Activated CD8-positive, alpha-beta memory T cell treated with anti-CD3 and anti-CD28 coated beads for 36 hours (primary cell): ENCODE data around the gene NRM. TPM values are rescaled to one million over a fixed set of nuclear protein-coding genes. Genes with fewer than 3 reads are reported as not detected.

Experiments
- CTCF ChIA-PET: fragments of 350-600 bp; sonication (Branson Sonifier 250); formaldehyde crosslinking; loops from one replicate; lab custom pipeline; 2021; ENCODE audit warnings: antibody characterized with exemption; lab: Charles Lee
- POLR2A ChIA-PET: fragments of 350-600 bp; sonication (Branson Sonifier 250); formaldehyde crosslinking; loops from one replicate; lab custom pipeline; 2021; ENCODE audit warnings: antibody characterized with exemption; lab: Charles Lee
- total RNA-seq, 2 experiments: library from RNA; stranded (reverse); gene quantifications; one replicate each; pipeline ENCODE4 v1.2.3, GENCODE V29; 2021

The NRM gene
- total RNA-seq, 2 experiments from 2014 or later = 26.9 to 27.1 TPM

DNA sequence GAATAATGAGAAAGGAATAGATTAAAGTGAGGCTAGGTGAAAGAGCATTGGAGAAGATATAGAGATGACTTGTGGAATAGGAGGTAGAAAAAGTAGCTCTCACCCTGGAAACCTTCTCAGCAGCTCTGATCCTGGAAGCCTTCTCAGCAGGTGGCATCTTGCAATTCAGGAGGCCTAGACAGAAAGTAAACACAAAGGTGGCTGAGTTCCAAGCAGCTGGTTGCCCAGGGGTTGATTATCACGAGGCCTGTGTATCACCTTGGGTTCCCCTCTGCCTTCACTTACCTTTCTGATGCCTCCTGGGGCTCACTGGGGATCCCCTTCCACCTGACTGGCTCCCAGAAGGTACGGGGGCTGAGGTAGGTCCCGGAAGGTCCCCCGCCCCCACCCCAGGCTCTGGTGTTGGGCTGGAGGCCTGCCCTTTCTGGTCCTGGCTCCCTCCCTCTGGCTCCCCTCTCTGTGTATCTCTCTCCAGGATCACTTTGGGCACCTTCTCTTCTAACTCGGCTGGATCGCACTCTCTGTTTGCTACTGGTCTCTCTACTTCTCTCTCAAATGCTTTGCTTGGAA lies 16.6 kb upstream of the NRM start:
- POLR2A ChIA-PET = no interaction called here
- CTCF ChIA-PET = interaction anchor here (0.6 kb wide), 1 partner anchor 26 kb away, joined by 3 read pairs; no protein-coding TSS in a partner anchor

DNA sequence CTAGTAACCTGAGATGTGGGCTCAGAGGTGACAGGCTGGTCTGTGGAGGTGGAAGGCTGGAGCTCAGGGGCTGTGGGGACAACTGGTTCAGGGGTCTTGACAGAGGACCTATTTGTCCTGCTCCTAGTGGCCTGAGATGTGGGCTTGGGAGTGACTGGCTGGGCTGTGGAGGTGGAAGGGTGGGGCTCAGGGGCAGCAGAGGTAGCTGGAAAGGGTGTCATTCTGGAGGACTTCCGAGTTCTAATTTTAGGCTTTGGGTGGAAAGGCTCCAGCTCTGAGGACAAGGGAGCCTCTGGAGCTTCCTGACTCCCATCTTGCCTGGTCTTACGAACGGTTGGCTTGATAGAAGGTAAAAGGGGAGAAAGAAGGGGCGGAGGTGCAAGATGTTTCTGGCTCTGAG lies 14.8 kb upstream of the NRM start:
- CTCF ChIA-PET = interaction anchor here (1.2 kb wide), 1 partner anchor 14 kb away, joined by 3 read pairs; no protein-coding TSS in a partner anchor
- POLR2A ChIA-PET = no interaction called here

DNA sequence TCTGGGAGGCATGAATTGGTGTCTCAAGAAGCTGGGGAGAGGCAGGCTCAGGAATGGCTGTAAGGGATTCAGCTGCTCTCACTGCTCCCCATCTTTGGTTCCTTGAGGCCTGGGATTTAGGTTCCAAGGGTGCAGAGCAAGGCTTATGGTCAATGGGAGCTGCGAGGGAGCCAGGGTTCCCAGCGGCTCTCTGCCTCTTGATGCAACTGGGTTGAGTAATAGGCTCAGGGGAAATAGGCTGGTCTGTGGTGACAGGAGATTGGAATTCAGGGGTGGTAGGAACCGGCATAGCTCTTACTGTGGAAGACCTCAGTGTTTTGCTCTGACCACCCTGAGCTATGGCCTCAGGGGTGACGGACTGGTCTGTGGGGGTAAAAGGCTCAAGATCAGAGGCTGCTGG lies 13.0 kb upstream of the NRM start:
- POLR2A ChIA-PET = interaction anchor here (0.6 kb wide), 1 partner anchor 27 kb away, joined by 6 read pairs; no protein-coding TSS in a partner anchor
- CTCF ChIA-PET = interaction anchor here (1.1 kb wide), 1 partner anchor 118 kb away, joined by 3 read pairs; no protein-coding TSS in a partner anchor

DNA sequence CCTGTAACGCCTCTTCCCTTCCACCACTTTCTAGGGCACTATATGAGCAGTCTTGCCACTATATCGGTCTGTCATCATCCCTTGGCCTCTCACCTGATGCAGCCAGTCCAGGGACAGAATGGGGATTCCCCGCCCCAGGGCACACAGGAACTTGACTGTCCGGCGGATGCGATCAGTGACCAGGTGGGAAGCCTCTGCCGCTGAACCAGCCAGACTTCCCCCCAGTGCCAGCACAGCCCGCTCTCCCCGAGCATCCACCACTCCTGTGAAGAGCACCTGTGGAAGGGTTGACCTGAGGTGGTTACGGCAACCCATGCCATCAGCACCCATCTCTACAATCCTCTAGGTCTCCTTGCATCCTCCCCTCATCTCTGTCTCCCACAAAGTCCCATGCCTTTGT lies 12.2 kb upstream of the NRM start:
- CTCF ChIA-PET = no interaction called here
- POLR2A ChIA-PET = interaction anchor here (0.6 kb wide), 1 partner anchor 28 kb away, joined by 6 read pairs; no protein-coding TSS in a partner anchor

DNA sequence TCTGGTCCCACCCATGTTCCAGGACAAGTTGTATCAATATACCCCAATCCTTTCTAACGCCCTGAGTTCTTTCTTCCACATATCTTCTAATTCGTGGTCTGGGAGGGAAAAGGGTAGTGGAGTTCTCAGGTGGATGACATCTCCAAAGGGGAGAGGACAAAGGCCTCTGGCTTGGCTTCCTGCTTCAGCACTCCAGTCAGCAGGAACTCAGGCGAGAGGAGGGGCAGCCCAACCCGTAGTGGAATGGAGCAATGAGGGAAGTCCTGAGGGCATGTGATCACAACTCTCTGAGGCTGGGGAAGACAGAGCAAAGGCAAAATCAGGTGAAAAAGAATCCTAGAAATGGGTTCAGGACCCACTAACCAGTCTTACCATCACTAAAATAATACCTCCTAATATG lies 9.6 kb upstream of the NRM start:
- CTCF ChIA-PET = no interaction called here
- POLR2A ChIA-PET = no interaction called here

DNA sequence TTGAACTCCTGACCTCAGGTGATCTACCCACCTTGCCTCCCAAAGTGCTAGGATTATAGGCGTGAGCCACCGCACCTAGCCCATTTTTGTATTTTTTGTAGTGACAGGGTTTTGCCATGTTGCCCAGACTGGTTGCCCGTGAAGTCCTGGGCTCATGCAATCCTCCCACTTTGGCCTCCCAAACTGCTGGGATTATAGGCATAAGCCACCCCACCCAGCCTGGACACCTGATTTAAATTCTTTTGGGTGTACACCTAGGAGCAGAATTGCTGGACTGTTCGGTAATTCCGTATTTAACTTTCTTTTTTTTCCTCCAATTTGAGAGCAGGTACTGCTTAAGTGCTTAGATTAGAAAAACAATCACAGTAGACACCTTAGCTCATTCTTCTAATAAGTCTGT lies 5.6 kb upstream of the NRM start:
- ChIA-PET CTCF (no interaction called here), POLR2A (interaction anchor here (0.7 kb wide), 1 partner anchor 9 kb away, joined by 4 read pairs; no protein-coding TSS in a partner anchor)

DNA sequence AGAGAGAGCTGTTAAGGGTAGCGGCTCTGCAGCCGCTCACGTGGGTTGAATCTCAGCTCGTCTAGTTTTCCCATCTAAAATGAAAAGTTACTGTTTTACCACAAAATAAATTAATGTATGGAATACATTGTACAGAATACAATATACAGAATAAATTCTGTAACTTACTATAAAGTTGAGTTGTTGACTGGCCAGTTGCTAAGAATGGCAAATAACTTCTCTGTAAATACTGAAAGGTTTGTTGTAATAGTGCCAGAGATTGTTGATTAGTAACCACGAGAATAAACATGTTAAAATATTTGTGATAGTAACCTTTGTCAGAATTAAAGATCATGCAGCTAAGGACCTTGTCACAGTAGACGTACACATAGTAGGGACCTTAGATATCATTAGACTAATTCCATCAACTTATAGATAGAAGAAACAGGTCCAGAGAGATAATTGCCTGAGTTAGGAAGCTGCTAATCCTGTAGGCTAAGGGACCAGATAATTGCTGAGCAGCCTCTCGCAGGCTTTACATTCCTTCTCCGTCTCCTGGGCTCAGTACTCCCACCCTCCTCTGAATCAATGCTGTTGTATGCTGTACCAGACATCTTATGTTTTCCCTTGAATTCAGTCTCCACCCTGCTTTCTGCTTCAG lies 544 bp upstream of the NRM start:
- POLR2A ChIA-PET = interaction anchor here (0.7 to 1.4 kb wide), 2 partner anchors 12 to 26 kb away, joined by 3 to 5 read pairs; partner anchors contain the start of gene MDC1

DNA sequence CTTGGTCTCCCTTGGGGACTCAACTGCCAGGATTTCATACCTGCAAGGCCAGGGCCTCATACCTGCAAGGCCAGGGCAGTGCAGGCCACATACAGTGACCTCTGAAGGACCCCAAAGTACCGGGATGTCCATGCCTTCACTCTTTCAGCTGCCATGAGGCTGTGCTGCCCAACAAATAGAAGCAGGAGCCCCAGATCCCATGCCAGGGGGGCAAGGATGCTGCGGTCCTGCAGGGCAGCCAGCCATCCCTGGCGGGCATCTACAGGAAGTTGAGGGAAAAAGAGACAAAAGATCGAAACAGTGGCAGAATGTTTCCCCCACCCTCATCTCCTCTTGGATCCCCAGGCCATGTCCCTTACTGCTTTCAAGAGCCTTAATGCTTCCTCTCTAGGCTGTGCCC lies 799 bp downstream of the NRM start:
- ChIA-PET POLR2A (interaction anchor here (1.2 kb wide), 1 partner anchor 32 kb away, joined by 5 read pairs; no protein-coding TSS in a partner anchor), CTCF (interaction anchor here (1.0 to 3.8 kb wide), 2 partner anchors 11 to 28 kb away, joined by 3 to 22 read pairs; partner anchors contain the start of gene MDC1)

More for the DNA sequence above, 544 bp upstream of the NRM start:
- CTCF ChIA-PET = interaction anchor here (0.6 to 1.2 kb wide), 3 partner anchors 14 to 104 kb away, joined by 3 read pairs; no protein-coding TSS in a partner anchor

DNA sequence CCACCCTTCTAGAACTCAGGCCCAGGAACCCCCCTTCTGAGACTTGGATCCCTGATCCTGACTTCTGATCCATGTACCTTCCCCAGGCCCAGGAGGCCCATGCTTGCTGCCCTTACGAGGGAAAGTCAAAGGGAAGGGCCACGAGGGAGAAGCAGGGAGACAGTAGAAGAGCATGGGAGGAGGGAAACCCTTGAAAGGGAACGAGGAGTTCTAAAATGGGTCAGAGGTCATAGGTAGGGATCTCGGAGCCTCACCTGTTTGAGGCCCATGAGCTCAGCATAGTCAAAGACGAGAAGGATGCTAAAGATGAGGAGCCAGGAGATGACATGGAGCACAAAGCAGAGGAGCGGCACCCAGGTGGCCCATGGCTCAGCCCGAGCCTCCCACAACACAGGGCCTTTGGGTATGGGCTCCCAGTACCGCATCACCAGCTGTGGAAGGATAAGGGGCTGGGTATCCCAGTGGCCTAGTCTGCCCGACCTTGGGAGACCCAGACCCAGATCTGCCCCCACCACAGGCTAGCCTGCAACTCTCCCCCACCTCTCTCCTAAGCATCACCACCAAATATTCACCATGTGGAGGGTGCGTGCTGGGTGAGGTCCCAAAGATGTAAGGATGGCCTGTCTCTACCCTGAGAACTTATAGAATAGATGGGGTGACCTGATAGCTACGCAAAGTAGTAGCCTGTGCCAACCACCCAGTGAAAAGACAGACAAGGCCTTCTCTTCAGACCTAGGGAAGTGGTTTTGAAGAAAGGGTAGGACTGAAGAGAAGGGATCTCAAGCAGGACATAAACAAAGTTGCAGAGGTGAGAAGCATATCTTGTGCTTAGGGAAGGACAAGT lies 1.5 kb downstream of the NRM start:
- POLR2A ChIA-PET = interaction anchor here (1.1 to 1.2 kb wide), 2 partner anchors 9 to 33 kb away, joined by 5 to 7 read pairs; no protein-coding TSS in a partner anchor
- CTCF ChIA-PET = interaction anchor here (1.6 to 3.8 kb wide), 4 partner anchors 10 to 42 kb away, joined by 3 to 22 read pairs (median 10); partner anchors contain the start of gene MDC1

DNA sequence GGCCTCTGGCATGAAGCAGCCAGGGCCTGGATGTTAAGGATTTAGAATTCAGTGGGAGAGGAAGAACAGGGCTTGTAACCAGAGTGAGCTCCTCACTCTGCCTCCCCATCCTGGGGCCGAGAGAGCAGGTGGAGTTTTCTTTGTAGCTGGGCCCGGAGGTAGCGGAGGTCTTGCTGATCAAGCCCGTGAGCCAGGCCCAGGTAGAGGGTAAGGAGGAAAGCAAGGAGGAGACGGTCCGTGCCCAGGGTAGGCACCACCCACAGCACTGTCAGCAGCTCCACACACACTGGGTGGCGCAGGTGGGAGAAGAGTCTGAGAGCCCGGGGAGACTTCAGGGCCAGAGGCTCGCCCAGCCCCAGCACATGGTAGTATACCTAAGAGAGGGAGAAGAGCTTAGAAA lies 2.2 kb downstream of the NRM start:
- ChIA-PET CTCF (interaction anchor here (0.7 to 3.8 kb wide), 5 partner anchors 10 to 43 kb away, joined by 3 to 22 read pairs (median 8); partner anchors contain the start of gene MDC1), POLR2A (interaction anchor here (1.1 to 1.2 kb wide), 3 partner anchors 8 to 33 kb away, joined by 3 to 7 read pairs (median 3); partner anchors contain the start of gene DHX16)

DNA sequence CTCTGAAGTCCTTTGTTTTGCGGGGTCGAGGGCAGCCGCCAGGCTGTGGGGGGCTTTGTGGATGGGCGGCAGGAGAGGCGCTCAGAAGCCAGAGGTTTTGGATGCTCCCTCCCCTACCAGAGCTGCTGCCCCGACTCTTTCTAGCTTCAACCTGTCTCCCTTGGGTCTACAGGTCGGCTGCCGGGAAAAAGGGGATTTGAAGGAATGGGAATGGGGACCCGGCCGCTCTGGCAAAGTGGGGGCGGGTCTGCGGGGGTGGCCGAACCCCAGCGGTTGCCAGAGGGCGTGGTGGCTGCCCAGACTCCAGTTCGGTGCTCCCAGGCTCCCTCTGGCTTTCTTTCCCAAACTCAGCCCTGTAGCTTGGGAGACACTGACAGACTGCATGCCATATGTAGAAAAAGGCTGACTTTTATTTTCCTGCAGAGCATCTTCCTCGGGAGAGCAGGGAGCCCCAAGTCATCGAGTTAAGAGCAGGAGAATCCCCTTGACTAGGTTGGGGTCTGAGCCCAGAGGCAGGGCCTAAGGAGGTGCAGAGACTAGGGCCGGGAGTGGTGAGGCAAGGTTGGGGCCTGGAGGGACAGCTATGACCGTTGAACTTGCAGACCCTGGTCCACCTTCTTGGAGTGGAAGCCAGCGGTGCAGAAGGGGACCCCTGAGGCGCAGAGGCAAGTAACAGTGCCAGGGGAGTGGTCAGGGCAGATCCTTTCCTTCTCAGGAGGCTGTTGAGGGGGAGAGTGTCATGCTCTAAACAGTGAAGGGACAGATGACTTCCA lies 2.9 kb downstream of the NRM start:
- POLR2A ChIA-PET = interaction anchor here (0.5 to 1.3 kb wide), 10 partner anchors 8 to 75 kb away, joined by 3 to 7 read pairs (median 3); partner anchors contain the start of genes DHX16 and MDC1
- CTCF ChIA-PET = interaction anchor here (0.7 to 3.8 kb wide), 7 partner anchors 9 to 57 kb away, joined by 3 to 22 read pairs (median 3); partner anchors contain the start of genes IER3 and MDC1

DNA sequence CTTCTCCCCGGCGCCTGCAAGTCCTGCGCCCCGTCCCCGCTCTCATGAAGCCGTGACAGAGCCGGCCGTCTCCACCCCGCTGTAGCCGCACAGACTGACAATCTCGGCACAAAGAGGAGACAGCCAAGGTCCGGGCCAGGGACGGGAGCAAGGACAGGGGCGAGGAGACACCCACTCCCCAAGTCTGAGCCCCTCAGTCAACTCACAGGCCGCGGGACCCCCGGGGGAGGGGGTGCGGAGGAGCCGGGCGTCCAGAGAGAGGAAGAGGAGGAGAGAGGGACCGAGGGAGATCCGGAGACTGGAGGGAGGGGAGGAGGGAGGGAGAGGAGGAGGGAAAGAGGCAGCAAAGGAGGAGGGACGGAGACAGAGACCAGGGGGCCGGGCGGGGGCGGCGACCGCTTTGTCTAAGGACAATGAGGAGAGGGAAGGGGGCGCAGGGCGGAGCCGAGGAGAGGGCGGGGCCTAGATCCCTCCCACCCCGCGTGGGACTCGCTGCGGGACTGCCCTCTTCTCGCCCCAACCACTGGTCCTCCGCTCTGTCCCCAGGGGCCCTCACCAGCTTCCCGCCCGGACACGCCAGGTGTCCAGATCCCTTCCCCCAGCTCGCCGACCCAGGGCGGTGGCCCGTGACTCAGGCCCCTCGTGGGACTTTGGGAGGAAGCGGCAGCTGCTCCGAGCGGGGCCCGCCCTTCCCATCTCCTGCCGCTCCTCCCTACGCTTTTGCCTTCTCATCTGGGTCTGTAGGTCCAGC lies 3.7 kb downstream of the NRM start:
- POLR2A ChIA-PET = interaction anchor here (0.6 to 1.3 kb wide), 7 partner anchors 8 to 76 kb away, joined by 3 to 6 read pairs (median 3); partner anchors contain the start of gene MDC1
- CTCF ChIA-PET = interaction anchor here (1.0 to 3.8 kb wide), 5 partner anchors 8 to 57 kb away, joined by 3 to 22 read pairs (median 8); partner anchors contain the start of genes IER3 and MDC1

DNA sequence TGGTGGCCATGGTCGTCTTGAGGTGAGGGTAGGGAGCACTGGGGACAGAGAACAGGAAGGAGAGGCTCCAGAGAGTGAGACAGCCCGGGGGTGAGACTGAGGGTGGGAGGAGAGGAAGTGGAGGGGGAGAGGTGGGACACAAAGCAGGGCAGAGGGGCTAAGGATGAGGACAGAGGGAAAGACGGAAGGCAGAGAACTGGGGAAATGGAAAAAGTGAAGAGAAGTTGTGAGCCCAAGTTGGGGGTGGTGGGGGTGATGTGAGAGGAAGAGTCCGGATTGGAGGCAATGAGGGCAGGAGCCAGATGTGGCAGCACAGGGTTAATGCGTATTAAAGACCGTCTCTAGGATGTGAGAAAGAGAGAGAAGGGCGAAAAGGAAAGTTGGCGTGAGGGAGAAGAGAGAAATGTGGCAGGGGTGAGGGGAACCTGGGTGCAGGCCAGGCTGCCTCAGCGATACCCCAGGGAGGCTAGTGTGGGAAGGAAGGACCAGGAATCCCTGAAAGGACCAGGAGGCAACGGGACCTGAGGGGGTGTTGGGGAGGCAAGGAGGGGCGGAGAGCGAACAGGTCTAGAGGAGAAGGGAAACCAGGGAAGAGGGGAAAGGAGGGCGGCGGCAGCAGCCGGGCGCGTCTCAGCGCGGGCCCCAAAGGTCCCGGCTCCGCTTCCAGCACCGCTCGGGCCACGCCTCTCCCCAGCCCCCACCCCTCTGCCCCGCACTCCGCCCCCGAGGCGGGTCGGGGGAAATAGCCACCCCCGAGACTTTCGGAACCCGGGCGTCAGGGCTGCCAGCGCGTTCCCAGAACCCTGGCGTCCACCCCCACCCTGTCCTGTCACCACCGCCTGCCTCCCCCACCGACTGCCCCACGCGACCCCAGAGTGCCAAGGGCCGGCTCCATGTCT lies 4.5 kb downstream of the NRM start, which contains the start of gene PPP1R18:
TSS of gene PPP1R18 (minus strand) at position 637 of the 899 bp plus-strand sequence. CDS start at position 10, 627 bp downstream.
- ChIA-PET POLR2A (interaction anchor here (0.9 to 1.7 kb wide), 3 partner anchors 31 to 73 kb away, joined by 3 to 7 read pairs (median 4); partner anchors contain the start of gene MDC1), CTCF (interaction anchor here (1.3 to 6.2 kb wide), 4 partner anchors 36 to 204 kb away, joined by 3 to 49 read pairs (median 4); partner anchors contain the start of genes MRPS18B, PPP1R10 and TUBB)

DNA sequence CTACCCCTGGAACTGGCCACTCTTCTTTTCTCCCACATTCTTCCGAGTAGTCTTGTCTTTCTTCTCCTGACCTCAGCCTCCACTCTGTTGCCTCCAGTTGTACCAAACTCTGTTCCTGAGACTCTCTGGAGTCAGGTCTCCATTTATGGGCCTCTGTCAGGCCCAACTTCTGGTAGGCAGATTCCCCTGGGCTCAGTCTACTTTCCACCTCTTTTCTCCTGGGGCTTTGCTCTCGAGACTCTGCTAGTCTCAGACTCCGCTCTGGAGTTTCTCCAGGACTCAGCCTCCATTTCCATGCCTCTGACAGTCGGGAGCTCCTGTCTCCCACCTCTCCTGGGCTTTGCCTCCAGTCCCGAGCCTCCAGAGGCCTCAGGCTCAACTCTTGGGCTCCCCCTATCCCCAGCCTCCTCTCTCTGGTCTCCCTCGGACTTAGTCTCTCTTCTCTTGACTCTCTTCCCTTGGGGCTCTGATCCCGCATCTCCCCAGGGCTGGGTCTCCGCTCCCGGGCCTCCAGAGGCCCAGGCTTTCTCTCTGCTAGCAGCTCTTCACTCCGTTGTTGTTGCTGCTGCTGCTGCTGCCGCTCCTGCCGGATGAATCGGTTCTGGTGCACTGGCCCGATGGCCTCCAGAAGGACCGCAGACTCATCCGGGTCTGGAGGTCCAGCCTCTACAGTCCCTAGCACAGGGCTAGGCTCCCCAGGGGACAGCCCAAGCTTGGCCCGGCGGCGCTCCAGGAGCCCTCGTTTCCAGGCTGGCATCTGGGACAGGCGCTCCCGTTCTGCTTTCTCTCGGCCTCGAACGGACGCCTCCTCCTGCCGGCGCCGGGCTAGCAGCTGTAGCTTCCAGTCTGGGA lies 5.4 kb downstream of the NRM start:
- ChIA-PET CTCF (interaction anchor here (1.0 to 6.2 kb wide), 5 partner anchors 32 to 204 kb away, joined by 3 to 49 read pairs (median 3); partner anchors contain the start of genes MDC1, MRPS18B, PPP1R10 and TUBB), POLR2A (interaction anchor here (0.9 to 1.7 kb wide), 4 partner anchors 32 to 72 kb away, joined by 3 to 7 read pairs (median 4); partner anchors contain the start of gene MDC1)
